SK-N-SH treated with all-trans-retinoic acid at 6 μM for 48 hours (cell line): ENCODE measurements around the gene KYAT1.

Source experiments
- ATAC-seq: fragments of 200-7000 bp; cut with Tn5 transposase; 3 replicates; pipeline ENCODE4 v1.9.1; 2020; ENCODE audit warnings: mild to moderate bottlenecking, moderate library complexity
- ARNTL ChIP-seq: fragments of 450-650 bp; formaldehyde crosslinking; IDR thresholded peaks from 2 replicates; pipeline ENCODE4 v1.5.0; 2020; ENCODE audit warnings: low read depth, mild to moderate bottlenecking, moderate library complexity, borderline replicate concordance
- BACH2 ChIP-seq: fragments of 250-450 bp; sonication (Bioruptor Pico); IDR thresholded peaks from 2 replicates; pipeline ENCODE4 v1.9.0; 2021; ENCODE audit warnings: mild to moderate bottlenecking, borderline replicate concordance
- CSDC2 ChIP-seq: fragments of 250-450 bp; sonication (Bioruptor Pico); IDR thresholded peaks from 2 replicates; pipeline ENCODE4 v1.5.0; 2020; ENCODE audit warnings: mild to moderate bottlenecking, moderate library complexity
- GLIS3 ChIP-seq: fragments of 250-450 bp; sonication (Bioruptor Pico); IDR thresholded peaks from 2 replicates; pipeline ENCODE4 v1.5.0; 2020; ENCODE audit warnings: mild to moderate bottlenecking, moderate library complexity
- ISL1 ChIP-seq: fragments of 250-450 bp; sonication (Bioruptor Pico); IDR thresholded peaks from 2 replicates; pipeline ENCODE4 v2.1.2; 2022; ENCODE audit warnings: mild to moderate bottlenecking, moderate library complexity
- OSR1 ChIP-seq: fragments of 250-450 bp; sonication (Bioruptor Pico); IDR thresholded peaks from 2 replicates; pipeline ENCODE4 v1.8.0; 2022; ENCODE audit warnings: moderate library complexity, mild to moderate bottlenecking, inconsistent platforms
- PPARA ChIP-seq: fragments of 250-450 bp; sonication (Bioruptor Pico); IDR thresholded peaks from 2 replicates; pipeline ENCODE4 v1.5.0; 2020; ENCODE audit warnings: mild to moderate bottlenecking, borderline replicate concordance
- RARB ChIP-seq: fragments of 250-450 bp; sonication (Bioruptor Pico); IDR thresholded peaks from 2 replicates; pipeline ENCODE4 v1.8.0; 2021; ENCODE audit warnings: mild to moderate bottlenecking, moderate library complexity
- SNAI2 ChIP-seq: fragments of 250-450 bp; sonication (Bioruptor Pico); IDR thresholded peaks from 2 replicates; pipeline ENCODE4 v1.5.0; 2020; ENCODE audit warnings: mild to moderate bottlenecking, moderate library complexity
- TCF4 ChIP-seq: fragments of 250-450 bp; sonication (Bioruptor Pico); IDR thresholded peaks from 2 replicates; pipeline ENCODE4 v1.8.0; 2021; ENCODE audit warnings: mild to moderate bottlenecking, moderate library complexity, borderline replicate concordance
- TOX ChIP-seq: fragments of 250-450 bp; sonication (Bioruptor Pico); IDR thresholded peaks from 2 replicates; pipeline ENCODE4 v1.8.0; 2021; ENCODE audit warnings: mild to moderate bottlenecking, moderate library complexity, borderline replicate concordance
- ZC3H10 ChIP-seq: fragments of 250-450 bp; sonication (Bioruptor Pico); IDR thresholded peaks from 2 replicates; pipeline ENCODE4 v1.5.1; 2021; ENCODE audit warnings: mild to moderate bottlenecking, moderate library complexity
- ZNF565 ChIP-seq: fragments of 450-650 bp; formaldehyde crosslinking; conservative IDR thresholded peaks from 2 replicates; pipeline ENCODE4 v1.5.0; 2020; ENCODE audit warnings: low read depth, mild to moderate bottlenecking, moderate library complexity
- ZNF70 ChIP-seq: fragments of 450-650 bp; formaldehyde crosslinking; IDR thresholded peaks from 2 replicates; pipeline ENCODE4 v1.5.0; 2020; ENCODE audit warnings: mild to moderate bottlenecking, moderate library complexity
- TF ChIP-seq, protein P1 (sequence below): fragments of 250-450 bp; sonication (Bioruptor Pico); IDR thresholded peaks from 2 replicates; pipeline ENCODE4 v1.8.0; 2021; ENCODE audit warnings: low read depth, mild to moderate bottlenecking, moderate library complexity, borderline replicate concordance
- TF ChIP-seq, protein P2 (sequence below): fragments of 250-450 bp; sonication (Bioruptor Pico); IDR thresholded peaks from 2 replicates; pipeline ENCODE4 v1.8.0; 2020; ENCODE audit warnings: mild to moderate bottlenecking, moderate library complexity, borderline replicate concordance
- TF ChIP-seq, protein P3 (sequence below): fragments of 250-450 bp; sonication (Bioruptor Pico); IDR thresholded peaks from 2 replicates; pipeline ENCODE4 v1.5.1; 2021; ENCODE audit warnings: mild to moderate bottlenecking, moderate library complexity

Gene KYAT1

DNA sequence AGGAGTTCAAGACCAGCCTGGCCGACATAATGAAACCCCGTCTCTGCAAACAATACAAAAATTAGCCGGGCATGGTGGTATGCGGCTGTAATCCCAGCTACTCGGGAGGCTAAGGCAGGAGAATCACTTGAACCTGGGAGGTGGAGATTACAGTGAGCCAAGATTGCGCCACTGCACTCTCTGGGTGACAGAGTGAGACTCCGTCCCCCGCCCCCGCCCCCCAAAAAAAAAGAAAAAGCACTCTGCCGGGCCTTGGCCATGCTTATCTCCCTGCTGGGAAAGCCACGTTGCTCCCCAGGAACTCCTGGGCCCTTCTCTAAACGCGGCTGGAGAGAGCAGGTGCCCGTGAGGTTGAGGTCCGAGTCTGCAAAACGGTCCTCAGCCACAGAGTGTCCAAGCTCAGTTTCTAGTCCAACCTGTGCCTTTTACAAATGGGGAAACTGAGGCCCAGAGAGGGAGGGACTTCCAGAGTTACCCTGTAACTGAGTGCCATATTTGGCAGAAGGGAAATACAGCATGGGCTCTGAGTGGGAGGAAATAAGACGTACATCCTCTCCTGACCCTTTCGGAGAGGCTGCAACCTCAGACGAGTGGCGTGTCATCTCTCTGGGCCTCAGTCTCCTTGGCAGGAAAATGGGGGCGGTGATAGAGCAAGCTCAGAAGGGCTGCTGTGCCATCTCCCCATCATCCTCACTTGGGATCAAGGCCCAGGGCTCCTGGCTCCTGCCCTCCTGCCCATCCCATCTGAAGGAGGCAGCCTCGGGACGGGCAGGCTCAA is 32.4 kb upstream of the KYAT1 start:
- ATAC-seq: no peak
- TF ChIP-seq RARB (CRISPR knock-in tag): no peak
- TF ChIP-seq ISL1 (CRISPR knock-in tag): no peak
- no peak for TF ChIP-seq ARNTL
- no peak for TF ChIP-seq TOX
- no peak for TF ChIP-seq PPARA
- TF ChIP-seq, protein P1, sequence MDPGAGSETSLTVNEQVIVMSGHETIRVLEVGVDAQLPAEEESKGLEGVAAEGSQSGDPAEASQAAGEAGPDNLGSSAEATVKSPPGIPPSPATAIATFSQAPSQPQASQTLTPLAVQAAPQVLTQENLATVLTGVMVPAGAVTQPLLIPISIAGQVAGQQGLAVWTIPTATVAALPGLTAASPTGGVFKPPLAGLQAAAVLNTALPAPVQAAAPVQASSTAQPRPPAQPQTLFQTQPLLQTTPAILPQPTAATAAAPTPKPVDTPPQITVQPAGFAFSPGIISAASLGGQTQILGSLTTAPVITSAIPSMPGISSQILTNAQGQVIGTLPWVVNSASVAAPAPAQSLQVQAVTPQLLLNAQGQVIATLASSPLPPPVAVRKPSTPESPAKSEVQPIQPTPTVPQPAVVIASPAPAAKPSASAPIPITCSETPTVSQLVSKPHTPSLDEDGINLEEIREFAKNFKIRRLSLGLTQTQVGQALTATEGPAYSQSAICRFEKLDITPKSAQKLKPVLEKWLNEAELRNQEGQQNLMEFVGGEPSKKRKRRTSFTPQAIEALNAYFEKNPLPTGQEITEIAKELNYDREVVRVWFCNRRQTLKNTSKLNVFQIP (CRISPR knock-in tag): no peak
- TF ChIP-seq TCF4 (CRISPR knock-in tag): no peak
- no peak for TF ChIP-seq CSDC2 (CRISPR knock-in tag)

DNA sequence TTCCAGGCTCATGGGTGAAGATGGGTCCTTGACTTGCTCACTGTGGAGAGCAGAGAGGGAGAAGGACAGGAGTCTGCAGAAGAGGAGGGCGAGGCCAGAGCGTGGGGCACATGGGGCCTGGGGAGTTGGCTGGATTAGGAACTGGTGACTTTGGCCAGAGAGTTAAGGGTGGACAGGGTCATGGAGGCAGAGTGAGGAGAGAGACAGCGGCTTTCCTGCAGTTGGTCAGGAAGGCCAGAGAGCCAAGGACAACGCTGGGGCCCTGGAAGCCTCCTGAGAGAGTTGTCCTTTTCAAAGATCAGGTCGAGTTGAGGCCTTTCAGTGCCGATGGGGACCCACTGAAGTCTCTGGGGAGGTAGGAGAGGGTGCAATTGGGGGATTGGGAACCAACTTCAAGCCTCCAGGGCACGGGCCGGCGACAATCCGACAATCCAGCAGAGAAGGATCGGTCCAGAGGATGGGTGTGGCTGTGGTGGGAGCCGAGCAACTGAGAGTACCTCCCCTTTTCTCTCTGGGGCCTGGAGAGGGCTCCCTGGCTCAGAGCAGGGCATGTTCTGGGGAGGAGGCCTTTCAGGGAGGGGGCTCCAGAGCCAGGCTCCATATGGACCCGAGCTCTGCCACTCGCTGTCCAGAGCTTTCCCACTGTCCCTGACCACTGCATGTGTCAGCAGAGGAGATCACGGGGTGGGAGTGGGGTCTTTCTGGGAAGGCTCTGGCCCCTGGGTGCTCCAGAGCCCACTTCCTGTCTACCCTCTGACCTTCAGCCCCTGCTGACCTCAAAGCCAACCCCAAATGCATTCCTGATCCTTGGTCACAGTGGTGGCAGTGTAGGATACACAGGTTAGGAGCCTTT is 31.5 kb upstream of the KYAT1 start:
- no peak for ATAC-seq
- TF ChIP-seq OSR1 (CRISPR knock-in tag): no peak
- TF ChIP-seq, protein P1 (CRISPR knock-in tag): no peak
- TF ChIP-seq, protein P2, sequence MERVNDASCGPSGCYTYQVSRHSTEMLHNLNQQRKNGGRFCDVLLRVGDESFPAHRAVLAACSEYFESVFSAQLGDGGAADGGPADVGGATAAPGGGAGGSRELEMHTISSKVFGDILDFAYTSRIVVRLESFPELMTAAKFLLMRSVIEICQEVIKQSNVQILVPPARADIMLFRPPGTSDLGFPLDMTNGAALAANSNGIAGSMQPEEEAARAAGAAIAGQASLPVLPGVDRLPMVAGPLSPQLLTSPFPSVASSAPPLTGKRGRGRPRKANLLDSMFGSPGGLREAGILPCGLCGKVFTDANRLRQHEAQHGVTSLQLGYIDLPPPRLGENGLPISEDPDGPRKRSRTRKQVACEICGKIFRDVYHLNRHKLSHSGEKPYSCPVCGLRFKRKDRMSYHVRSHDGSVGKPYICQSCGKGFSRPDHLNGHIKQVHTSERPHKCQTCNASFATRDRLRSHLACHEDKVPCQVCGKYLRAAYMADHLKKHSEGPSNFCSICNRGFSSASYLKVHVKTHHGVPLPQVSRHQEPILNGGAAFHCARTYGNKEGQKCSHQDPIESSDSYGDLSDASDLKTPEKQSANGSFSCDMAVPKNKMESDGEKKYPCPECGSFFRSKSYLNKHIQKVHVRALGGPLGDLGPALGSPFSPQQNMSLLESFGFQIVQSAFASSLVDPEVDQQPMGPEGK: no peak
- TF ChIP-seq, protein P3, sequence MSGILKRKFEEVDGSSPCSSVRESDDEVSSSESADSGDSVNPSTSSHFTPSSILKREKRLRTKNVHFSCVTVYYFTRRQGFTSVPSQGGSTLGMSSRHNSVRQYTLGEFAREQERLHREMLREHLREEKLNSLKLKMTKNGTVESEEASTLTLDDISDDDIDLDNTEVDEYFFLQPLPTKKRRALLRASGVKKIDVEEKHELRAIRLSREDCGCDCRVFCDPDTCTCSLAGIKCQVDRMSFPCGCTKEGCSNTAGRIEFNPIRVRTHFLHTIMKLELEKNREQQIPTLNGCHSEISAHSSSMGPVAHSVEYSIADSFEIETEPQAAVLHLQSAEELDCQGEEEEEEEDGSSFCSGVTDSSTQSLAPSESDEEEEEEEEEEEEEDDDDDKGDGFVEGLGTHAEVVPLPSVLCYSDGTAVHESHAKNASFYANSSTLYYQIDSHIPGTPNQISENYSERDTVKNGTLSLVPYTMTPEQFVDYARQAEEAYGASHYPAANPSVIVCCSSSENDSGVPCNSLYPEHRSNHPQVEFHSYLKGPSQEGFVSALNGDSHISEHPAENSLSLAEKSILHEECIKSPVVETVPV: no peak

DNA sequence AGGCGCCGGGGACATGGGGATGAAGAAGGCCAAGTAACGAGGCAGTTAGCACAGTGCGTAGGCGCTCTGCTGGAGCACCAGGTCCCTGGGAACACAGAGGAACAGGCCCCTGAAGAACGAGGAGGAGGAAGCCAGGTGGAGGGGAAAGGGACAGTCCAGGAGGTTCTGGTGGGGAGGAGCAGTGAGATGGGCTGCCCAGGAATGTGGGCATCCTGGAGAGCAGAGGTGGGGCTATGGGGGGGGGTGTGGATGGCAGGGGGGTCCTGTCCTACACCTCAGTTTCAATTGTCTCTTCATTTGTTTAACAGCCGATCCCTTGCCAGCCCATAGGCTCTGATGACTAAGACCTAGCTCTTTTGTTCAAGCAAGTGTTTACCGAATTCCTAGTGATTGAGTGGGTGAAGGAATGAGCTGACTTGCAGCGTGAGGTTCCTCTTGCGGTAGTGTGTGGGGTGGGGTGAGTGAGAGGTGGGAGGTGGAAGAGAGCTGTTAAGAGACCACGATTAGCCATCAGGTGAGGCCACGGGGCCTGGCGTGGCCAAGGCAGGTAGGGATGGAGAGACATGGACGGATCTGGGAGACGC is 30.6 kb upstream of the KYAT1 start:
- TF ChIP-seq, protein P1 (CRISPR knock-in tag): no peak
- TF ChIP-seq GLIS3 (CRISPR knock-in tag) (no peak), PPARA (no peak), RARB (CRISPR knock-in tag) (no peak), ISL1 (CRISPR knock-in tag) (no peak), BACH2 (no peak), ZC3H10 (CRISPR knock-in tag) (no peak), CSDC2 (CRISPR knock-in tag) (no peak)
- peak; percentile 58 for ATAC-seq

DNA sequence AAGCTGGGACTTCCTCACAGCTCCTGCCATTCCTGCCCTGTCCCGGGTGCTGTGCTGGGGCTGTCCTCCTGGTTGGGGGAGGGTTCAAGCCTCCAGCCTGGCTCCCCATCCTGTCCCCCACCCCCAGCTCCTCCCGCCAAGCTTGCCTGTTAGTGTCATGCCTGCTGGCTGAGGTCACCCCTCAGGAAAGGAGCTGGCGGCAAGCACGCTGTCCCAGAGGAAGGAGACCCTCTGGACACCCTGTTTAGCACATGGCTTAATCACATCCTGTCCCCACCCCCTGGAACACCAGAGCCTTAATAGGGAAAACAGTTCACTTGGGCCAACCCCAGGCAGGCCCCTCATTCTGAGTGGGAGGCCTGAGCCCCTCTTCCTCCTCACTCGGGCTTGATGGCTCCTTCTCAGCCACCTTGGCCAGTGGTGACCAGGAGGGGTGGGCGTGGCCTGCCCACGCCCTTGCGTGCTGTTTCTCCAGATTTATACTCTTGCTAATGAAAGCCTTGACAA is 29.8 kb upstream of the KYAT1 start:
- peak; percentile 65 for ATAC-seq

More for the DNA sequence above, 29.8 kb upstream of the KYAT1 start:
- TF ChIP-seq CSDC2 (CRISPR knock-in tag) (no peak), ZNF70 (CRISPR knock-in tag) (no peak), ISL1 (CRISPR knock-in tag) (no peak), SNAI2 (CRISPR knock-in tag) (no peak), ARNTL (no peak), PPARA (no peak), ZNF565 (CRISPR knock-in tag) (no peak)
- TF ChIP-seq, protein P3: no peak
